Testis (tissue), 3 donors: ENCODE data around the gene PARPBP. TPM values are rescaled to one million over a fixed set of nuclear protein-coding genes. Genes with fewer than 3 reads are reported as not detected.
"Not testable (repeated sequence)": the region's sequence is repeated elsewhere in the genome, so short reads cannot be mapped to it uniquely, and the experiment has no call there.

Experiments used
- DNase-seq: peaks from one replicate; pipeline ENCODE4 v3.0.0-alpha.2; 2019
- H3K27ac ChIP-seq, 2 donors: fragments of 200-600 bp; sonication (generic); one replicate each; pipeline ENCODE4 v1.5.1; 2019
- H3K27me3 ChIP-seq: fragments of 200-600 bp; sonication (generic); one replicate; pipeline ENCODE4 v1.5.1; 2019
- H3K36me3 ChIP-seq: fragments of 200-600 bp; sonication (generic); one replicate; pipeline ENCODE4 v1.5.1; 2017; ENCODE audit warnings: low read depth; ENCODE audit errors: missing control alignments
- H3K4me1 ChIP-seq: fragments of 200-600 bp; sonication (generic); one replicate; pipeline ENCODE4 v1.5.1; 2019
- H3K4me3 ChIP-seq, 2 donors: fragments of 200-600 bp; sonication (generic); one replicate each; pipeline ENCODE4 v1.5.1; 2017 to 2019
- H3K9me3 ChIP-seq: fragments of 200-600 bp; sonication (generic); one replicate; pipeline ENCODE4 v1.5.1; 2017
- CTCF ChIP-seq, 3 experiments: fragments of 450-650 bp in 2 of 3; fragments of 200-600 bp in 1 of 3; sonication (generic) in 1 of 3; IDR thresholded peaks; one replicate each; pipeline ENCODE4 v1.5.1; 2016 to 2019; ENCODE audit warnings: antibody characterized with exemption in 3 of 3, mild to moderate bottlenecking in 2 of 3, moderate library complexity in 1 of 3
- POLR2A ChIP-seq: fragments of 450-650 bp; IDR thresholded peaks from one replicate; pipeline ENCODE4 v1.6.1; 2017; ENCODE audit warnings: antibody characterized with exemption, mild to moderate bottlenecking, moderate library complexity
- WGBS, 2 donors: methylation state at CpG; one replicate each; pipeline ENCODE4 v1.1.5; 2018; 5-methylcytosine and 5-hydroxymethylcytosine counted together
- intact Hi-C: fragments of 100-400 bp; cut with DNase I; formaldehyde crosslinking; loops from one replicate; pipeline ENCODE4 v1.15.1; 2023; ENCODE audit warnings: low total_unique reads
- polyA plus RNA-seq: library from polyadenylated mRNA; stranded (reverse); fragments of 350-450 nt; fragmentation: Illumina TruSeq; extraction: RNeasy Lipid Tissue Mini Kit (QIAGEN cat#74804); gene quantifications from one replicate; pipeline ENCODE4 v1.2.3, GENCODE V29; 2014; ENCODE audit warnings: low read depth, low replicate concordance; ENCODE audit not compliant: insufficient read depth
- total RNA-seq, 2 donors: library from RNA; depleted of rRNA; stranded (reverse); fragments of >200 nt; gene quantifications; one replicate each; pipeline ENCODE4 v1.2.3, GENCODE V29; 2016

Gene PARPBP
- total and polyA plus RNA-seq, 3 donors from 2014 or later = 7.0 to 15.1 (median 9.9) TPM

GRCh38 chr12:102142866-102143373, 22.9 kb downstream of the PARPBP start:
- H3K27me3 ChIP-seq, H3K36me3 ChIP-seq, H3K4me1 ChIP-seq, intact Hi-C loops, H3K4me3 ChIP-seq, H3K27ac ChIP-seq, DNase-seq, H3K9me3 ChIP-seq: not testable (repeated sequence)
- 92 to 94% methylated on average over 10 to 11 of the region's 11 CpGs for WGBS, 2 donors

GRCh38 chr12:102144221-102144620, 24.2 kb downstream of the PARPBP start:
- no peaks in the 10 kb centered on the region for H3K36me3 ChIP-seq
- TF ChIP-seq POLR2A (no peak), CTCF (IDR thresholded peaks at IDR 0.05) (no peak)
- intact Hi-C loops = no loop called here
- 68 to 84% methylated on average over 1 of the region's 1 CpG for WGBS, 2 donors
- no peaks in the 10 kb centered on the region for H3K27me3 ChIP-seq
- H3K27ac ChIP-seq = no peak overlapping the region
- no peaks in the 10 kb centered on the region for H3K9me3 ChIP-seq
- DNase-seq = no peak
- no peaks in the 10 kb centered on the region for H3K4me1 ChIP-seq
- H3K4me3 ChIP-seq = no peak overlapping the region

DNA sequence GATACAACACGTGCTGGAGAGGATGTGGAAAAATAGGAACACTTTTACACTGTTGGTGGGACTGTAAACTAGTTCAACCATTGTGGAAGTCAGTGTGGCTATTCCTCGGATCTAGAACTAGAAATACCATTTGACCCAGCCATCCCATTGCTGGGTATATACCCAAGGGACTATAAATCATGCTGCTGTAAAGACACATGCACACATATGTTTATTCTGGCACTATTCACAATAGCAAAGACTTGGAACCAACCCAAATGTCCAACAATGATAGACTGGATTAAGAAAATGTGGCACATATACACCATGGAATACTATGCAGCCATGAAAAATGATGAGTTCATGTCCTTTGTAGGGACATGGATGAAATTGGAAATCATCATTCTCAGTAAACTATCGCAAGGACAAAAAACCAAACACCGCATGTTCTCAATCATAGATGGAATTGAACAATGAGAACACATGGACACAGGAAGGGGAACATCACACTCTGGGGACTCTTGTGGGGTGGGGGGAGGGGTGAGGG, 27.1 kb downstream of the PARPBP start:
- intact Hi-C loops, H3K4me3 ChIP-seq, H3K27me3 ChIP-seq, H3K4me1 ChIP-seq, H3K36me3 ChIP-seq, DNase-seq, H3K27ac ChIP-seq, H3K9me3 ChIP-seq: not testable (repeated sequence)
- WGBS, 2 donors = 95 to 98% methylated on average over 4 of the region's 4 CpGs

GRCh38 chr12:102155206-102155605, 35.2 kb downstream of the PARPBP start:
- H3K4me1 ChIP-seq, DNase-seq, H3K27ac ChIP-seq, H3K4me3 ChIP-seq, H3K9me3 ChIP-seq, H3K36me3 ChIP-seq, H3K27me3 ChIP-seq, intact Hi-C loops: not testable (repeated sequence)
- 92 to 98% methylated on average over 3 of the region's 3 CpGs for WGBS, 2 donors

DNA sequence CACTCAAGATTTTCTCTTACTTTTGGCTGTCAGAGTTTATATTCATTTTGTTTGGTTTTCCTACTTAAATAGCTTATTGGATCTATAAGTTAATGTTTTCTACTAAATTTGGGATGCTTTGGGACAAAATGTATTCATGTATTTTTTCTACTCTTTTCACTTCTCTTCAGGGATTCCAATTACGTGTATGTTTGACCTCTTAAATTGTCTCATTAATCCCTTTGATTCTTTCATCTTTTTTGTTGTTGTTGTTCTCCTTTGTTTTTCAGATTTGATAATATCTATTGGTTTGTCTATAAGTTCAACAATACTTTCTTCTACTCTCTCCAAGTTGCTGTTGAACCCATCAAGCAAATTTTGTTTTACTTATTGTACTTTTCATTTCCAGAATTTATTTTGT, 43.4 kb downstream of the PARPBP start:
- no peaks in the 10 kb centered on the region for H3K27me3 ChIP-seq
- no peak for TF ChIP-seq POLR2A
- TF ChIP-seq CTCF (IDR thresholded peaks at IDR 0.05) = no peak
- H3K4me3 ChIP-seq = no peak overlapping the region
- DNase-seq = no peak
- no peaks in the 10 kb centered on the region for H3K36me3 ChIP-seq
- no peak overlapping the region for H3K27ac ChIP-seq
- intact Hi-C loops = no loop called here
- H3K9me3 ChIP-seq = no peaks in the 10 kb centered on the region
- no peaks in the 10 kb centered on the region for H3K4me1 ChIP-seq
- 96 to 100% methylated on average over 1 of the region's 1 CpG for WGBS, 2 donors

- intact Hi-C loops = no loop called here
- no peak for DNase-seq
These were observed 48.0 kb downstream of the PARPBP start for GRCh38 chr12:102167821-102168604.

More at GRCh38 chr12:102167821-102168604, 48.0 kb downstream of the PARPBP start:
- Histone ChIP-seq H3K27me3 (no peaks in the 10 kb centered on the region), H3K4me1 (no peaks in the 10 kb centered on the region), H3K4me3 (no peak overlapping the region), H3K36me3 (no peaks in the 10 kb centered on the region), H3K9me3 (no peaks in the 10 kb centered on the region), H3K27ac (no peak overlapping the region)
- TF ChIP-seq POLR2A (no peak), CTCF (IDR thresholded peaks at IDR 0.05) (no peak)
